ENCODE measurements around the gene AIFM1. TPM values are rescaled to one million over a fixed set of nuclear protein-coding genes. Genes with fewer than 3 reads are reported as not detected.
"Not testable (repeated sequence)": the region's sequence is repeated elsewhere in the genome, so short reads cannot be mapped to it uniquely, and the experiment has no call there.

Gene AIFM1
- total RNA-seq, 3 donors from 2014 or later, result 45.2 to 54.5 (median 51.9) TPM

- peaks cover 16% of the 10 kb centered on the region for H3K4me1 Mint-ChIP-seq (ENCODE audit: low read depth)
- H3K36me3 Mint-ChIP-seq (ENCODE audit: insufficient read depth), result no peaks in the 10 kb centered on the region
- no peaks in the 10 kb centered on the region for H3K27me3 Mint-ChIP-seq (ENCODE audit: low read depth)
- DNase-seq (no peak), ATAC-seq (no peak)
- peak overlapping the region; percentile 42 for H3K4me3 Mint-ChIP-seq
- H3K9me3 Mint-ChIP-seq, result no peaks in the 10 kb centered on the region
Observed at GRCh38 chrX:130119312-130119898, 46.2 kb downstream of the AIFM1 start.

- no peak for DNase-seq
- Mint-ChIP-seq H3K4me3 (no peak overlapping the region), H3K27me3 (ENCODE audit: low read depth) (no peaks in the 10 kb centered on the region), H3K4me1 (ENCODE audit: low read depth) (peaks cover 19% of the 10 kb centered on the region), H3K36me3 (ENCODE audit: insufficient read depth) (no peaks in the 10 kb centered on the region), H3K9me3 (no peaks in the 10 kb centered on the region)
- ATAC-seq, result peak in 1 of 2 donors; percentile 4
Observed at GRCh38 chrX:130118441-130119311, 47.0 kb downstream of the AIFM1 start.

- no peak for ATAC-seq
- peaks cover 19% of the 10 kb centered on the region for H3K4me1 Mint-ChIP-seq (ENCODE audit: low read depth)
- DNase-seq, result no peak
- no peaks in the 10 kb centered on the region for H3K9me3 Mint-ChIP-seq
- no peak overlapping the region for H3K4me3 Mint-ChIP-seq
- H3K27me3 Mint-ChIP-seq (ENCODE audit: low read depth), result no peaks in the 10 kb centered on the region
- no peaks in the 10 kb centered on the region for H3K36me3 Mint-ChIP-seq (ENCODE audit: insufficient read depth)
Observed at GRCh38 chrX:130117166-130117565, 48.5 kb downstream of the AIFM1 start.

- not testable (repeated sequence) for H3K27me3 Mint-ChIP-seq (ENCODE audit: low read depth); DNase-seq; H3K4me3 Mint-ChIP-seq; H3K36me3 Mint-ChIP-seq (ENCODE audit: insufficient read depth); H3K9me3 Mint-ChIP-seq; ATAC-seq
- H3K4me1 Mint-ChIP-seq (ENCODE audit: low read depth), result peaks cover 20% of the 10 kb centered on the region
Observed at GRCh38 chrX:130115119-130115885, 50.3 kb downstream of the AIFM1 start.

GRCh38 chrX:130114141-130114588 lies 51.5 kb downstream of the AIFM1 start:
- H3K4me1 Mint-ChIP-seq (ENCODE audit: low read depth), result peaks cover 14% of the 10 kb centered on the region
- no peaks in the 10 kb centered on the region for H3K9me3 Mint-ChIP-seq
- DNase-seq (no peak), ATAC-seq (no peak)
- no peaks in the 10 kb centered on the region for H3K36me3 Mint-ChIP-seq (ENCODE audit: insufficient read depth)
- no peaks in the 10 kb centered on the region for H3K27me3 Mint-ChIP-seq (ENCODE audit: low read depth)
- H3K4me3 Mint-ChIP-seq, result no peak overlapping the region

DNA sequence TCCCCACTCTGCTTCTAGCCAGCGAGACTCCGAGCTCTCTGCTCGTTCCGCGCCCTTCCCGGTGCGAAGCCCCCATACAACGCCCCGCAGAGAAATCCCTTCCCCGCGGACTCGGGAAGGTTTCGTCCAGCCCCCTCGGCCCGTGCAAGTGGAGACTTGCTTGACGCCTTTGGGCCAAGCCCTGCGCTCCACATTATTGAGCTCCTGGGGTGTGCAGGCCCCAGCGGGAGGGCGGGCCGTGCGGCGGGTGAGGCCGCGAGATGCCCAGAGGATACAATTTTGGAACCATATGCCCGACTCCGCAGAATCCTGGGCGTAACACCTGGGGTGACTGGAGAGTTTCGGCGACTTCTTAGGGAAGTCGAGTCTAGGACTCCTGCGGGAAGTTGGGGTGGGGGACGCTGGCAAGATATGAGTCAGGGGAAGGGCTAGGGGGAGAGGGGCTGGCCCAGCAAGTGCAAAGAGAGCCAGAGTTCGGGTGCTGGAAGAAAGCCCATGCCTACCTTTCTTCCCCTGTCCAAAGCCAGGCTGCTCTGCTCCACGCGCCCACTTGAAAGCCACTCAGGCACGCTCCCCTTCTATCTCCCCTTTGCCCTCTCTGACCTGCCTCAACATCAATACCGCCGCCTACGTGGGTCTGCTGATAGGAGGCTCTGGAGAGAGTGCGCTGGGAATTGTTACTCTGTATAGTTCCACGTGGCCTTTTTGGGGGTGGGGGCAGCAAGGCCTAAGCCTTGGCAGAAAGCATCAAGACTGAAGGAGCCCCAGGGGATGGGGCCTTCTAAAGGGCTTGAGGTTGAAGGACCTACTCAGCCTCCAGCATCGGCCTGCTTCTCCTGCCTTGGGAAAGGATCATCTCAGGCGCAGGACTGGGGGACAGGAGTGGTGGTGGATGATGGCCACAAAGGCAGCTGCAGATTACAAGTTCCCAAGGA lies 54.2 kb downstream of the AIFM1 start:
- peaks cover 18% of the 10 kb centered on the region for H3K4me1 Mint-ChIP-seq (ENCODE audit: low read depth)
- DNase-seq (no peak), ATAC-seq (peak in 1 of 2 donors; percentile 2)
- H3K36me3 Mint-ChIP-seq (ENCODE audit: insufficient read depth), result no peaks in the 10 kb centered on the region
- peak overlapping the region; percentile 49 for H3K4me3 Mint-ChIP-seq
- H3K9me3 Mint-ChIP-seq, result no peaks in the 10 kb centered on the region
- no peaks in the 10 kb centered on the region for H3K27me3 Mint-ChIP-seq (ENCODE audit: low read depth)

DNA sequence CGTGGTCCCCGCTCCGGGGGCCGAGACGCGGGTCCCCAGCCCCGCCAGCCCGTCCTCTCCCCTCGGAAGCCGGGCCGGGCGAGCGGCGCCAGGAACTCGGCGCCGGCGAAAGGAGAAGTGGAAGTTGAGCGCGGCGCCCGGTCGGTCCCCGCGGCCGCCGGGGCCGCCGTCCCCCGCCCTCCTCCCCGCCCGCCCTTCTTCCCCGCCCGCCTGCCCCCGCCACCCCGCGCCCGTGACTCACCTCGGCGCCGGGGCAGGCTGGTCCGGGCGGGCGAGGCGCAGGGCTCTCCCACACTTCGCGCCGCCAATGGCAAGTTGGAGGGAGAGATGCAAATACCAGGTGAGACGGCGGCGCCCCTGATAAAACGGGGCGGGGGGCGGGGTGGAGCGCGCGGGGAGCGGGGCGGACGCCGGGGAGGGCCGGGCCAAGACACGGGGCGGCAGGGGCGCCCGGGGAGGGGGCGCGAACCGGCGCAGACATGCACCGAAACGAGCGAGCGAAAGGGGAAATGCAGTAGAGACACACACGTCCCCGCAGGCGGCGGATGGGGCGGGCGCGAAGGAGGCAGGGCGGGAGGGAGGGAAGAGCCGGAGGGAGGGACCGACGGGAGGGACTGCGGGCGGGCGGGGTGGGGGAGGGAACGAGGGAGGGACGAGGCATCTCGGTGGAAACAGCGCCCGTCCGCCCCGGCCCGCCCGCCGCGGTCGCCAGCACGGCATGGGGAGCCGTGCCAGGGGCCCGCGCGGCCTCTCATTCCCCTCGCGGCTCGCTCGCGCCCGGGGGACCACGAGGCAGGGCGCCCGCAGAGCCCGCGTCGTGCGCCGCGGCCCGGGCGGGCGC lies 55.0 kb downstream of the AIFM1 start, which contains the start of gene ELF4:
ELF4 (minus strand) TSS at position 119 of the 841 bp plus-strand sequence. CDS start 29,167 bp downstream, outside the sequence.
- no peaks in the 10 kb centered on the region for H3K36me3 Mint-ChIP-seq (ENCODE audit: insufficient read depth)
- no peaks in the 10 kb centered on the region for H3K27me3 Mint-ChIP-seq (ENCODE audit: low read depth)
- peak within 1 kb of the TSS; percentile 90 for H3K4me3 Mint-ChIP-seq
- no peaks in the 10 kb centered on the region for H3K9me3 Mint-ChIP-seq
- DNase-seq (peak; percentile 63), ATAC-seq (peak; percentile 70 to 76)
- H3K4me1 Mint-ChIP-seq (ENCODE audit: low read depth), result peaks cover 24% of the 10 kb centered on the region

DNA sequence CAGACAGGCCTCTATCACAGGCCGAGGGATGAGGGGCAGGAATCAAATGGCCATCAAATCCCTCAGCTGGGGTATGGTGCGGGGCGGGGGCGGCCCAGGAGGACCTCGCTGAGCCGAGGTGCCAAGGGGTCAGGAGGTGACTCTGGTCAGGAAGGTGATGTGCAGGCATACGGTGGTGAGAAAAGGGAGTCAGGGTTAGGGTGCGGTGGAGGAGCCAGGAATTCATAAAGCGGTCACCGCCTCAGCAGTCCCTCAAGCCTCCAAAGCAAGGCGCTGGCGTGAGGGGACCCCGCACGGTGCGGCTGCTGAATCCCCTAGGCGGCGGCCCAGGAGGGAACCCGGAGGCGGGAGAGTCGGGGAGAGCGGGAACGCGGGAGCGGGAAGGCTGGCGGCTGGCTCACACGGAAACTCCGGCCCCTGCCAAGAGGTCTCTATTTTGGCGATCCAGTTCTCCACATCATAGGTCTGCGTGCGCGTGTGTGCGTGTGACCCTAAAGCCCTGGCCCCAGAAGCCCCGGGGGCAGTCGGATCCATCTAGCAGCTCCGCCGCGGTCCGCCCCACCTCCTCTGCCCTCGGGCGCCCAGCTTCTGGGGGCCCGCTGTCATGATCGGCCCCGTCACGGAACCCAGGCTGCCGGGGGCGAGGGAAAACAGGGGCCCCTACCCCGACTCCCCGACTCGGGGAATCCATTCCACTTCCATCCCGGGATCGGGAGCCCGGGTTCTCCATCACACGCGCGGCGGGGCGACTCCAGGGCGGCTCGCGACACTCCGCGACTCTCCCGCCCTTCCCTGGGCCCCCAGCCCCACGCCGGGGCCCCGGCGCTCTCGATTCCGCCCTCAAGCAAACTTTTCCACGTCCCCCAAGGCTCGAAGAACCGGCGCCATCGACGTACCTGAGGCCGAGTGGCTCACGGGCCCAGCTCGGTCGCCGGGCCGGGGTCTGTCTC lies 55.9 kb downstream of the AIFM1 start:
- H3K9me3 Mint-ChIP-seq, result no peaks in the 10 kb centered on the region
- H3K36me3 Mint-ChIP-seq (ENCODE audit: insufficient read depth), result no peaks in the 10 kb centered on the region
- no peaks in the 10 kb centered on the region for H3K27me3 Mint-ChIP-seq (ENCODE audit: low read depth)
- ATAC-seq (peak; percentile 20 to 35), DNase-seq (no peak)
- peak overlapping the region; percentile 90 for H3K4me3 Mint-ChIP-seq
- H3K4me1 Mint-ChIP-seq (ENCODE audit: low read depth), result peaks cover 29% of the 10 kb centered on the region

DNA sequence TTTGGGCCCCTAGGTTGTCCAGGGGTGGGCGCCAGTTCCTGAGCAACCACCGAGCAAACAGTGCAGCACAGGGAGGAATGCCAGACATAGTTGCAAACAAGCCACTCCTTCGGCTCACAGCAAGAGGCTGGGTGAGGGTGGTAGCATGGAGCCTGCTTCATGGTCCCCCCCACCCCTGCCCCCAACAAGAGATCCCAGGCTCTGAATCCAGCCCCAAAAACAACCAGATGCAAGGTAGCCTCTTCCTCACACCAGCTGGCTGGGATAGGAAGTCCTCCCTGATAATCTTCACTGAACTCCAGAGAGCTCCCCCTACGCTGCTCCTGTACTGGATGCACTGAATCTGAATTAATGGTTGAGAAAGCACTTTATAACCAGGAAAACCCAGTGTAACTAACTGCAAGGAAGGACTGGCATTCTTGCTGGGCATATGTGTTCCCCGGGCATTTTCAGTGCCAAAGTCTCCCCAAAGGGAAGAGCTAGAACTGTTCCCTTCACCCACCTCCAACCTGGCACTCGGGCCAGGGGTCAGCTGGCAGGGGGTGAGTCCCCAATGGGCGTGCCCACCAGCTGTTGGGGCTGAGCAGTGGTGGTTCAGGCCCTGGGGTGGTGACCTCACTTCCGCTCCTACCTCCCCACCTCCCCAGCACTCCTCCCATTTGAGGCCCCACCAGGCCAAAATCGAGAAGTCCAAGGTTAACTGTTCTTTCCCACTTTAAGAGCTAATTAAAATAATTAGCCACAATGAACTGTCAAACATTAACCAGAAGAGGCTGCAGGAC lies 56.8 kb downstream of the AIFM1 start:
- Mint-ChIP-seq H3K4me1 (ENCODE audit: low read depth) (peaks cover 36% of the 10 kb centered on the region), H3K27me3 (ENCODE audit: low read depth) (no peaks in the 10 kb centered on the region), H3K4me3 (peak overlapping the region; percentile 90), H3K9me3 (no peaks in the 10 kb centered on the region), H3K36me3 (ENCODE audit: insufficient read depth) (no peaks in the 10 kb centered on the region)
- DNase-seq (no peak), ATAC-seq (peak; percentile 44 to 47)

- Mint-ChIP-seq H3K27me3 (ENCODE audit: low read depth) (no peaks in the 10 kb centered on the region), H3K4me1 (ENCODE audit: low read depth) (peaks cover 49% of the 10 kb centered on the region), H3K36me3 (ENCODE audit: insufficient read depth) (peaks cover 2% of the 10 kb centered on the region), H3K4me3 (no peak overlapping the region), H3K9me3 (no peaks in the 10 kb centered on the region)
- ATAC-seq, result no peak
- no peak for DNase-seq
Observed at GRCh38 chrX:130106071-130106470, 59.6 kb downstream of the AIFM1 start.

DNA sequence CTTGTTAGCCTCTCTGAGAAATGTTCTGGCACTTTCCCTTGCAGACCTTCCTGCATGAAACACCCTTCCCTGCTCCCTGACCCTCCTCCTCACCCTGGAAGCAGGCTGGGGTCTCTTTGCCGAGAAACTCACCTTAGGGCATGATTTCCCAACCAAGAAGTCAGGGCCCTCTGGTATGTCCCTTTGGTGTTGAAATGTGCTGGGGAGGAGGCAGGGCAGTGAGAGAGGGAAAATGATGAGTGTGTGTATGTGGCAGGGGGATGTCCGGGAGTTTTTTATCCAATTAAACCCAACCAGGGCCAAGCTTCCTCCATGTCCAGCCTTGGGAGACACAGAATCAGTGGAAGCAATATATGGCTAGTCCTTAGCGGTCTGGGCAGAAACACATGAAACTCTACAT lies 60.4 kb downstream of the AIFM1 start:
- Mint-ChIP-seq H3K9me3 (no peaks in the 10 kb centered on the region), H3K36me3 (ENCODE audit: insufficient read depth) (peaks cover 2% of the 10 kb centered on the region), H3K4me3 (no peak overlapping the region), H3K27me3 (ENCODE audit: low read depth) (no peaks in the 10 kb centered on the region), H3K4me1 (ENCODE audit: low read depth) (peaks cover 57% of the 10 kb centered on the region)
- DNase-seq (no peak), ATAC-seq (no peak)
